ENCODE results near the gene VOPP1. TPM values are rescaled to one million over a fixed set of nuclear protein-coding genes. Genes with fewer than 3 reads are reported as not detected.

The VOPP1 gene
- total RNA-seq, 4 donors from 2014 or later: 15.1 to 29.8 (median 22.9) TPM

GRCh38 chr7:55484834-55485233 is 87.5 kb downstream of the VOPP1 start:
- intact Hi-C loops (cut with DNase I; ENCODE audit: low total_unique reads): no loop called here
- no peak overlapping the region for H3K4me3 ChIP-seq (ENCODE audit: low read depth, poor library complexity, severe bottlenecking)
- WGBS, 2 donors: 87 to 88% methylated on average over 6 of the region's 6 CpGs
- peak in 1 of 2 donors; percentile 56 for DNase-seq (ENCODE audit: low spot score in 2 of 2)
- TF ChIP-seq, protein P1, sequence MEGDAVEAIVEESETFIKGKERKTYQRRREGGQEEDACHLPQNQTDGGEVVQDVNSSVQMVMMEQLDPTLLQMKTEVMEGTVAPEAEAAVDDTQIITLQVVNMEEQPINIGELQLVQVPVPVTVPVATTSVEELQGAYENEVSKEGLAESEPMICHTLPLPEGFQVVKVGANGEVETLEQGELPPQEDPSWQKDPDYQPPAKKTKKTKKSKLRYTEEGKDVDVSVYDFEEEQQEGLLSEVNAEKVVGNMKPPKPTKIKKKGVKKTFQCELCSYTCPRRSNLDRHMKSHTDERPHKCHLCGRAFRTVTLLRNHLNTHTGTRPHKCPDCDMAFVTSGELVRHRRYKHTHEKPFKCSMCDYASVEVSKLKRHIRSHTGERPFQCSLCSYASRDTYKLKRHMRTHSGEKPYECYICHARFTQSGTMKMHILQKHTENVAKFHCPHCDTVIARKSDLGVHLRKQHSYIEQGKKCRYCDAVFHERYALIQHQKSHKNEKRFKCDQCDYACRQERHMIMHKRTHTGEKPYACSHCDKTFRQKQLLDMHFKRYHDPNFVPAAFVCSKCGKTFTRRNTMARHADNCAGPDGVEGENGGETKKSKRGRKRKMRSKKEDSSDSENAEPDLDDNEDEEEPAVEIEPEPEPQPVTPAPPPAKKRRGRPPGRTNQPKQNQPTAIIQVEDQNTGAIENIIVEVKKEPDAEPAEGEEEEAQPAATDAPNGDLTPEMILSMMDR (IDR thresholded peaks at IDR 0.05): no peak
- no peak for TF ChIP-seq POLR2A (IDR thresholded peaks at IDR 0.05)

- TF ChIP-seq, protein P1 (IDR thresholded peaks at IDR 0.05): no peak
- TF ChIP-seq POLR2A (IDR thresholded peaks at IDR 0.05): no peak
- WGBS, 2 donors: 88 to 90% methylated on average over 5 of the region's 5 CpGs
- intact Hi-C loops (cut with DNase I; ENCODE audit: low total_unique reads): no loop called here
- no peak overlapping the region for H3K4me3 ChIP-seq (ENCODE audit: low read depth, poor library complexity, severe bottlenecking)
- DNase-seq (ENCODE audit: low spot score in 2 of 2): peak in 1 of 2 donors; percentile 72
These were observed 88.1 kb downstream of the VOPP1 start for GRCh38 chr7:55484241-55484640.

DNA sequence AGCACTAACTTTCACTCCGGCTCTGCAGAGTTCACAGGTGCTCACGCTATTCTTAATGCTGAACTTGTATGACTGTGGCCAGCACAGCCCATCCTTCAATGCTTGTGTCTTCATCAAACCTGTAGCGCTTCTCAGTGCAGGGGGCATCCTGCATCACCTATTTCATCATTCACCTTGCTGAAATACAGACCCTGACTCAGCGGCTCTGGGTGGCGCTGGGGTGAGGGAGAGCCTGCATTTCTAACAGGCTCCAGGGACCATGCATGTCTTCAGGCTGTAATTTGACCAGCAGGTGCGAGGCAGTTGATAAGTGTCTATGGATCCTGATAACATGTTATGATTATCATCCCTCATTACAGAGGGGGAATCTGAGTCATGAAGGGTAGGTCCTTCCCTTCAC is 89.3 kb downstream of the VOPP1 start:
- WGBS, 2 donors: 95 to 97% methylated on average over 6 of the region's 6 CpGs
- TF ChIP-seq POLR2A (IDR thresholded peaks at IDR 0.05): no peak
- TF ChIP-seq, protein P1 (IDR thresholded peaks at IDR 0.05): no peak
- intact Hi-C loops (cut with DNase I; ENCODE audit: low total_unique reads): no loop called here
- no peak overlapping the region for H3K4me3 ChIP-seq (ENCODE audit: low read depth, poor library complexity, severe bottlenecking)
- DNase-seq (ENCODE audit: low spot score in 2 of 2): peak in 1 of 2 donors; percentile 46

GRCh38 chr7:55481155-55481554 is 91.1 kb downstream of the VOPP1 start:
- intact Hi-C loops (cut with DNase I; ENCODE audit: low total_unique reads): no loop called here
- no peak overlapping the region for H3K4me3 ChIP-seq (ENCODE audit: low read depth, poor library complexity, severe bottlenecking)
- peak in 1 of 2 donors; percentile 52 for DNase-seq (ENCODE audit: low spot score in 2 of 2)
- TF ChIP-seq, protein P1 (IDR thresholded peaks at IDR 0.05): no peak
- TF ChIP-seq POLR2A (IDR thresholded peaks at IDR 0.05): no peak
- 60 to 81% methylated on average over 2 of the region's 2 CpGs for WGBS, 2 donors

- DNase-seq (ENCODE audit: low spot score in 2 of 2): peak in 1 of 2 donors; percentile 48
- no peak overlapping the region for H3K4me3 ChIP-seq (ENCODE audit: low read depth, poor library complexity, severe bottlenecking)
- 77 to 90% methylated on average over 6 of the region's 6 CpGs for WGBS, 2 donors
- intact Hi-C loops (cut with DNase I; ENCODE audit: low total_unique reads): no loop called here
- TF ChIP-seq, protein P1 (IDR thresholded peaks at IDR 0.05): no peak
- TF ChIP-seq POLR2A (IDR thresholded peaks at IDR 0.05): no peak
These were observed 93.6 kb downstream of the VOPP1 start for GRCh38 chr7:55478700-55479099.

DNA sequence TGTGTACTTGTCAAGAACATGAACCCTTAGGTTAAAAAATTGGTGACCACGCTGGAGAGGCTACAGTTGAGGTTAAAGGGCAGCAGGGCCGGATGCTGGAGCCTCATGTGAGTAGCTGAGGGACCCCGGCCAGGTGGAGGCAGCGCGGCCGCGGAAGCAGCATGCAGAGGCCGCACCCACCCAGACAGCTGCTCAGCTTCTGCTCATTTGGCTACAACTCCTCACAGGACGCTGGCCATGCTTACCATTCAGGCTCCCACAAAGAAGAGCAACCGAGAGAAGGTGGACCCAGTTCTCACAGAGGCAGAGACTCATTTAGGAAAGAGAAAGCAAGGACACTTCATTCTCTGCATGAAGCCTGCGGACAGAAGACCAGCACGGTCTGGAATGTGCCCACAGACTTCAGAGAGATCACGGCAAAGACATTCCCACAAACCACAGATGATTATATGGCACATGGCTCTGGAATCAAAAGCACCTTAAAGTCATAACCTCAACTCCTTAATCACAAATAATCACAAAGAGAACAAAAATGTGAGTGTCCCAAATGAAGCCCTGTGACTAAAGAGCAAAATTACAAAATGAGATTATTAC is 94.4 kb downstream of the VOPP1 start:
- no peak overlapping the region for H3K4me3 ChIP-seq (ENCODE audit: low read depth, poor library complexity, severe bottlenecking)
- DNase-seq (ENCODE audit: low spot score in 2 of 2): peak in 1 of 2 donors; percentile 52
- no peak for TF ChIP-seq POLR2A (IDR thresholded peaks at IDR 0.05)
- TF ChIP-seq, protein P1 (IDR thresholded peaks at IDR 0.05): no peak
- WGBS, 2 donors: 77 to 86% methylated on average over 13 of the region's 13 CpGs
- intact Hi-C loops (cut with DNase I; ENCODE audit: low total_unique reads): no loop called here
